ENCODE measurements around the gene FGF22. TPM values are rescaled to one million over a fixed set of nuclear protein-coding genes. Genes with fewer than 3 reads are reported as not detected.
A peak's percentile ranks its signal among the peaks of the same experiment; 100 is the strongest.

FGF22 gene
- total and polyA plus RNA-seq, 2 of the 13 experiments (the other 11 are each of a cell fraction or from before 2014, with no cell fraction given): 0.24 TPM; not detected in 1

- TF ChIP-seq NPAS2 (CRISPR knock-in tag; IDR thresholded peaks at IDR 0.05; ENCODE audit: borderline replicate concordance): 0 out of 2 replicates have a peak, but pooled peaks have one; percentile 6
- 0 out of 2 replicates have a peak, but pooled peaks have one; percentile 16 for TF ChIP-seq ZNF430 (CRISPR knock-in tag; IDR thresholded peaks at IDR 0.05)
- TF ChIP-seq IKZF4 (CRISPR knock-in tag; IDR thresholded peaks at IDR 0.05; ENCODE audit: borderline replicate concordance, low read depth, not compliant biosample characterization): peak; percentile 4
- TF ChIP-seq ZNF687 (CRISPR knock-in tag; IDR thresholded peaks at IDR 0.05): peak; percentile 74
- TF ChIP-seq ZNF264 (CRISPR knock-in tag; IDR thresholded peaks at IDR 0.05): no peak
- TF ChIP-seq ZFP36 (IDR thresholded peaks at IDR 0.05; ENCODE audit: borderline replicate concordance, low read depth, low read length, partially characterized antibody): no peak
- TF ChIP-seq KLF12 (CRISPR knock-in tag; IDR thresholded peaks at IDR 0.05; ENCODE audit: borderline replicate concordance): peak; percentile 25; the same call in 1 of the 2 replicates
- 0 out of 2 replicates have a peak, but pooled peaks have one; percentile 20 for TF ChIP-seq MAZ (IDR thresholded peaks at IDR 0.05; ENCODE audit: borderline replicate concordance, low read depth, low read length)
- no peak for TF ChIP-seq MAZ (CRISPR knock-in tag; IDR thresholded peaks at IDR 0.05; ENCODE audit: low read depth)
- TF ChIP-seq ZNF878 (CRISPR knock-in tag; IDR thresholded peaks at IDR 0.05): no peak
- no peak for TF ChIP-seq ZNF550 (CRISPR knock-in tag; IDR thresholded peaks at IDR 0.05; ENCODE audit: borderline replicate concordance)
- peak; percentile 31; the same call in 1 of the 2 replicates for TF ChIP-seq TMF1 (CRISPR knock-in tag; IDR thresholded peaks at IDR 0.05; ENCODE audit: low read depth)
- no peak for TF ChIP-seq FOXM1 (CRISPR knock-in tag; IDR thresholded peaks at IDR 0.05)
- TF ChIP-seq CBX1 (IDR thresholded peaks at IDR 0.05; ENCODE audit: low read depth): peak; percentile 40
- 0 out of 2 replicates have a peak, but pooled peaks have one; percentile 15 for TF ChIP-seq MED1 (CRISPR knock-in tag; IDR thresholded peaks at IDR 0.05)
- TF ChIP-seq NR1H2 (CRISPR knock-in tag; IDR thresholded peaks at IDR 0.05; ENCODE audit: borderline replicate concordance, low read depth): no peak
- TF ChIP-seq HES4 (CRISPR knock-in tag; IDR thresholded peaks at IDR 0.05; ENCODE audit: borderline replicate concordance): peak; percentile 6; the same call in 1 of the 2 replicates
- no peak; the same call in 1 of the 2 replicates for TF ChIP-seq ZNF772 (CRISPR knock-in tag; IDR thresholded peaks at IDR 0.05)
- TF ChIP-seq ZSCAN31 (CRISPR knock-in tag; IDR thresholded peaks at IDR 0.05; ENCODE audit: low read depth): no peak
- TF ChIP-seq RFXAP (CRISPR knock-in tag; IDR thresholded peaks at IDR 0.05; ENCODE audit: borderline replicate concordance): 0 out of 2 replicates have a peak, but pooled peaks have one; percentile 4
- peak; percentile 70 for TF ChIP-seq ZNF143 (CRISPR knock-in tag; IDR thresholded peaks at IDR 0.05)
- no peak for TF ChIP-seq ZMAT5 (CRISPR knock-in tag; IDR thresholded peaks at IDR 0.05; ENCODE audit: borderline replicate concordance, low read depth)
- TF ChIP-seq ZSCAN30 (CRISPR knock-in tag; IDR thresholded peaks at IDR 0.05): no peak
- TF ChIP-seq DR1 (CRISPR knock-in tag; IDR thresholded peaks at IDR 0.05): no peak
Measured at GRCh38 chr19:662207-662961, 22.7 kb downstream of the FGF22 start (continued).
